ENCODE data around the gene TBC1D22A. TPM values are rescaled to one million over a fixed set of nuclear protein-coding genes. Genes with fewer than 3 reads are reported as not detected.

TBC1D22A gene
- total and polyA plus RNA-seq, 10 of the 15 experiments (the other 5 are each of a cell fraction or from before 2014, with no cell fraction given) = 0.63 to 44.7 (median 27.4) TPM

DNA sequence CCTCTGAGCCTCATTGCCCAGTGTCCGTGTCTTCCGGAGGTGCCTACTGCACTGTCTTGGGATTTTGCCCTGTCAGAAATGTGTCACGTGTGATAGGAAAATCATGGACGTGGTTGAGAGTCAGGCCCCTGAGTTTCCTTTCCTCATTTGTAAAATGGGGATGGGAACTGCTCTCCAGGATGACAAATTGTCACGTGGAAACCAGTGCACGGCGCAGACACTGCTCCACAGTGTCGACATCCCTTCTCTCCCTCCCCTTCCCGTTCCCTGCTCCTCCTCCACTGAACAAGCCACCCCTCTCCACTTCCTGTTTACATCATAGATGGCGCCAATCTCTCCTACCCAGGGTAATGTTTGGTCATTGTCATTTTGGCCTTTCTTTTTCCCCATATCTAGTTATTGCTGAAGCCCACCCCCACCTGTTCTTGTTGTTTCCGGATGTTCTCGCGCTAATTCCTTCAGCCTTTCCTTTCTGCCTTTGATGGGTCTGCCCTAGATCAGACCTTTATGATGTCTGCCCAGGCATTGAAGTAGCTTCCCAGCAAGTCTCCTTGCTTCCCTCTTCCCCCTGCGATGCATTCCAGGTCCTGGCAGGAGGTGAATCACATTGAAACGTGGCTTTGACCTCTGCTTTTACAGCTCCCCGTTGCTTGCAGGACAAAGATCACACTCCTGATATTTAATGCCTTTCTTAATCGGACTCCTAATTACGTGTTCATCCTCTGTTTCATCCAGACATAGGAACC lies 91.8 kb downstream of the TBC1D22A start:
- TF ChIP-seq MXI1 (IDR thresholded peaks at IDR 0.05; ENCODE audit: low read depth, low read length) (no peak), CEBPZ (IDR thresholded peaks at IDR 0.05; ENCODE audit: low read depth, low read length) (no peak), TAF1 (IDR thresholded peaks at IDR 0.05; ENCODE audit: borderline replicate concordance, low read depth, low read length) (no peak), USF2 (IDR thresholded peaks at IDR 0.05; ENCODE audit: borderline replicate concordance, low read depth, low read length) (no peak), POLR2AphosphoS5 (IDR thresholded peaks at IDR 0.05; ENCODE audit: low read length) (no peak), ZNF622 (IDR thresholded peaks at IDR 0.05) (no peak), DPF2 (IDR thresholded peaks at IDR 0.05) (no peak), STAT3 (IDR thresholded peaks at IDR 0.05; ENCODE audit: low read depth, low read length) (no peak), JUND (IDR thresholded peaks at IDR 0.05; ENCODE audit: low read depth, low read length) (no peak), HDAC6 (IDR thresholded peaks at IDR 0.05; ENCODE audit: unreplicated experiment) (no peak), NR2F1 (conservative IDR thresholded peaks at IDR 0.05) (no peak), IKZF1 (conservative IDR thresholded peaks at IDR 0.05) (no peak), TCF12 (IDR thresholded peaks at IDR 0.05; ENCODE audit: low read depth, low read length) (no peak)
- TF ChIP-seq, protein P1, sequence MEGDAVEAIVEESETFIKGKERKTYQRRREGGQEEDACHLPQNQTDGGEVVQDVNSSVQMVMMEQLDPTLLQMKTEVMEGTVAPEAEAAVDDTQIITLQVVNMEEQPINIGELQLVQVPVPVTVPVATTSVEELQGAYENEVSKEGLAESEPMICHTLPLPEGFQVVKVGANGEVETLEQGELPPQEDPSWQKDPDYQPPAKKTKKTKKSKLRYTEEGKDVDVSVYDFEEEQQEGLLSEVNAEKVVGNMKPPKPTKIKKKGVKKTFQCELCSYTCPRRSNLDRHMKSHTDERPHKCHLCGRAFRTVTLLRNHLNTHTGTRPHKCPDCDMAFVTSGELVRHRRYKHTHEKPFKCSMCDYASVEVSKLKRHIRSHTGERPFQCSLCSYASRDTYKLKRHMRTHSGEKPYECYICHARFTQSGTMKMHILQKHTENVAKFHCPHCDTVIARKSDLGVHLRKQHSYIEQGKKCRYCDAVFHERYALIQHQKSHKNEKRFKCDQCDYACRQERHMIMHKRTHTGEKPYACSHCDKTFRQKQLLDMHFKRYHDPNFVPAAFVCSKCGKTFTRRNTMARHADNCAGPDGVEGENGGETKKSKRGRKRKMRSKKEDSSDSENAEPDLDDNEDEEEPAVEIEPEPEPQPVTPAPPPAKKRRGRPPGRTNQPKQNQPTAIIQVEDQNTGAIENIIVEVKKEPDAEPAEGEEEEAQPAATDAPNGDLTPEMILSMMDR (IDR thresholded peaks at IDR 0.05 in 2 of 3, conservative IDR thresholded peaks at IDR 0.05 in 1 of 3; ENCODE audit: control insufficient read depth in 2 of 3, extremely low read depth in 1 of 3, insufficient read depth in 1 of 3, low read depth in 3 of 3, low read length in 3 of 3) = no peak
- TF ChIP-seq, protein P2, sequence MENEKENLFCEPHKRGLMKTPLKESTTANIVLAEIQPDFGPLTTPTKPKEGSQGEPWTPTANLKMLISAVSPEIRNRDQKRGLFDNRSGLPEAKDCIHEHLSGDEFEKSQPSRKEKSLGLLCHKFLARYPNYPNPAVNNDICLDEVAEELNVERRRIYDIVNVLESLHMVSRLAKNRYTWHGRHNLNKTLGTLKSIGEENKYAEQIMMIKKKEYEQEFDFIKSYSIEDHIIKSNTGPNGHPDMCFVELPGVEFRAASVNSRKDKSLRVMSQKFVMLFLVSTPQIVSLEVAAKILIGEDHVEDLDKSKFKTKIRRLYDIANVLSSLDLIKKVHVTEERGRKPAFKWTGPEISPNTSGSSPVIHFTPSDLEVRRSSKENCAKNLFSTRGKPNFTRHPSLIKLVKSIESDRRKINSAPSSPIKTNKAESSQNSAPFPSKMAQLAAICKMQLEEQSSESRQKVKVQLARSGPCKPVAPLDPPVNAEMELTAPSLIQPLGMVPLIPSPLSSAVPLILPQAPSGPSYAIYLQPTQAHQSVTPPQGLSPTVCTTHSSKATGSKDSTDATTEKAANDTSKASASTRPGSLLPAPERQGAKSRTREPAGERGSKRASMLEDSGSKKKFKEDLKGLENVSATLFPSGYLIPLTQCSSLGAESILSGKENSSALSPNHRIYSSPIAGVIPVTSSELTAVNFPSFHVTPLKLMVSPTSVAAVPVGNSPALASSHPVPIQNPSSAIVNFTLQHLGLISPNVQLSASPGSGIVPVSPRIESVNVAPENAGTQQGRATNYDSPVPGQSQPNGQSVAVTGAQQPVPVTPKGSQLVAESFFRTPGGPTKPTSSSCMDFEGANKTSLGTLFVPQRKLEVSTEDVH (IDR thresholded peaks at IDR 0.05; ENCODE audit: low read depth, partially characterized antibody) = no peak
- FAIRE-seq (no peak), ATAC-seq (no peak), DNase-seq (ENCODE audit: low read depth, low spot score) (no peak)
- no peaks in the 10 kb centered on the region for H3K4me1 ChIP-seq (ENCODE audit: control insufficient read depth, insufficient read depth, low read length)
- intact Hi-C loops (cut with micrococcal nuclease; ENCODE audit: unreplicated experiment) (no loop called here), in situ Hi-C loops (cut with MboI) (no loop called here)
- WGBS (ENCODE audit: insufficient coverage, insufficient replicate concordance, low lambda C conversion rate, missing lambda C conversion rate) = 83% methylated on average over 18 of the region's 18 CpGs
- ChIA-PET RAD21 (ENCODE audit: unreplicated experiment) (no interaction called here), POLR2A (no interaction called here), CTCF (interaction anchor here (0.6 kb wide), 1 partner anchor 323 kb away, joined by 3 read pairs; no protein-coding TSS in a partner anchor), SMC1A (ENCODE audit: uncharacterized antibody, unreplicated experiment) (no interaction called here)
- no peak overlapping the region for H2AFZ ChIP-seq (ENCODE audit: control insufficient read depth, low read depth, low read length)
- no peak overlapping the region for H3K4me3 ChIP-seq
- H3K4me2 ChIP-seq (ENCODE audit: control insufficient read depth, insufficient read depth) = no peak overlapping the region
- H3K9ac ChIP-seq (ENCODE audit: control insufficient read depth, insufficient read depth, low read length) = no peak overlapping the region
- no peaks in the 10 kb centered on the region; the same call in 2 of the 3 replicates for H3K9me3 ChIP-seq (replicated peaks; ENCODE audit: control insufficient read depth, insufficient read depth, low read length)
- H3K36me3 ChIP-seq (ENCODE audit: control insufficient read depth in 2 of 2, insufficient read depth in 2 of 2, low read length in 1 of 2) = peaks cover 5 to 13% of the 10 kb centered on the region in 2 experiments; a peak in 3 of 4 replicates
- no peaks in the 10 kb centered on the region; the same call in 1 of the 2 replicates for H3K79me2 ChIP-seq (ENCODE audit: control insufficient read depth, insufficient read depth, low read length)
- no TSS peak for BruUV-seq (replicated peaks)
- H3K27me3 ChIP-seq (replicated peaks in 1 of 2; ENCODE audit: control insufficient read depth in 2 of 2, insufficient read depth in 2 of 2, low read length in 1 of 2) = no peaks in the 10 kb centered on the region
- H4K20me1 ChIP-seq (ENCODE audit: control insufficient read depth, insufficient read depth) = peaks cover 3% of the 10 kb centered on the region
- H3K27ac ChIP-seq (ENCODE audit: control insufficient read depth, insufficient read depth) = no peak overlapping the region

Data from GM12878 (cell line).